SK-N-SH (cell line): ENCODE results near the gene NTN1. TPM values are rescaled to one million over a fixed set of nuclear protein-coding genes. Genes with fewer than 3 reads are reported as not detected.

Experiments used
- CTCF ChIA-PET: fragments of 300-600, 350-600 bp; formaldehyde crosslinking; extraction: SDS; loops from one replicate; lab custom pipeline; 2021; lab: Yijun Ruan, JAX
- POLR2A ChIA-PET: fragments of 350-600 bp; sonication (Branson Sonifier 250); formaldehyde crosslinking; extraction: SDS; loops from one replicate; lab custom pipeline; 2020; ENCODE audit warnings: antibody characterized with exemption, inconsistent platforms; lab: Yijun Ruan, JAX
- DNase-seq: peaks from one replicate; pipeline ENCODE4 v3.0.0; 2012
- H2AFZ ChIP-seq: fragments of 200-600 bp; sonication (generic); 2 replicates; pipeline ENCODE4 v1.8.1; 2016; ENCODE audit warnings: antibody characterized with exemption, mild to moderate bottlenecking, low read depth
- H3F3A ChIP-seq: fragments of 200-600 bp; sonication (generic); replicated peaks from 2 replicates; pipeline ENCODE3; 2016; ENCODE audit warnings: antibody characterized with exemption, mild to moderate bottlenecking; ENCODE audit not compliant: insufficient read depth
- H3K27ac ChIP-seq, 2 experiments: fragments of 200-500 bp in 1 of 2; fragments of 200-600 bp in 1 of 2; sonication (Bioruptor generic) in 1 of 2; sonication (generic), shearing (Covaris generic) in 1 of 2; 2 replicates each; pipeline versions ENCODE4 v1.5.1 to v1.6.1; 2014 to 2016; ENCODE audit warnings: low read depth in 2 of 2, inconsistent platforms in 1 of 2, low read length in 1 of 2, mild to moderate bottlenecking in 1 of 2, mixed read lengths in 1 of 2
- H3K27me3 ChIP-seq: fragments of 200-600 bp; sonication (generic), shearing (Covaris generic); 2 replicates; pipeline ENCODE4 v1.6.1; 2016; ENCODE audit warnings: mixed run types; ENCODE audit not compliant: insufficient read depth
- H3K36me3 ChIP-seq, 2 experiments: fragments of 200-500 bp in 1 of 2; fragments of 200-600 bp in 1 of 2; sonication (Bioruptor generic) in 1 of 2; sonication (generic) in 1 of 2; replicated peaks in 1 of 2; 2 replicates each; pipeline versions ENCODE3 to v1.5.1; 2014 to 2016; ENCODE audit warnings: low read length in 1 of 2, mild to moderate bottlenecking in 1 of 2; ENCODE audit not compliant: insufficient read depth in 2 of 2, control insufficient read depth in 1 of 2
- H3K4me1 ChIP-seq, 2 experiments: fragments of 200-500 bp in 1 of 2; fragments of 200-600 bp in 1 of 2; sonication (Bioruptor generic) in 1 of 2; sonication (generic), shearing (Covaris generic) in 1 of 2; 2 replicates each; pipeline versions ENCODE4 v1.5.1 to v1.6.1; 2014 to 2016; ENCODE audit warnings: low read depth in 1 of 2, low read length in 1 of 2, mixed run types in 1 of 2; ENCODE audit not compliant: insufficient read depth in 2 of 2, control insufficient read depth in 1 of 2
- H3K4me2 ChIP-seq: fragments of 200-600 bp; sonication (generic), shearing (Covaris generic); 2 replicates; pipeline ENCODE4 v1.6.1; 2017; ENCODE audit warnings: mixed run types
- H3K4me3 ChIP-seq, 2 experiments: fragments of 200-500 bp in 1 of 2; fragments of 200-600 bp in 1 of 2; sonication (Bioruptor generic) in 1 of 2; sonication (generic), shearing (Covaris generic) in 1 of 2; 2 replicates each; pipeline versions ENCODE4 v1.5.1 to v1.8.1; 2014 to 2016; ENCODE audit warnings: low read depth in 2 of 2, inconsistent platforms in 1 of 2, low read length in 1 of 2, mild to moderate bottlenecking in 1 of 2, mixed read lengths in 1 of 2, moderate library complexity in 1 of 2
- H3K79me2 ChIP-seq: fragments of 200-600 bp; sonication (generic); 2 replicates; pipeline ENCODE4 v1.8.1; 2017; ENCODE audit warnings: mild to moderate bottlenecking; ENCODE audit not compliant: insufficient read depth
- H3K9ac ChIP-seq: fragments of 200-600 bp; sonication (generic); 2 replicates; pipeline ENCODE4 v1.6.1; 2017; ENCODE audit warnings: mixed run types
- H3K9me2 ChIP-seq: fragments of 200-600 bp; sonication (generic); 2 replicates; pipeline ENCODE4 v1.6.1; 2017; ENCODE audit warnings: mixed run types
- H3K9me3 ChIP-seq: fragments of 200-600 bp; sonication (generic); 2 replicates; pipeline ENCODE4 v1.6.1; 2017; ENCODE audit warnings: mixed run types, mild to moderate bottlenecking, moderate library complexity
- H4K20me1 ChIP-seq: fragments of 200-600 bp; sonication (generic); 2 replicates; pipeline ENCODE4 v1.6.1; 2017; ENCODE audit warnings: mild to moderate bottlenecking, mixed run types; ENCODE audit not compliant: insufficient read depth
- CHD2 ChIP-seq: fragments of 150-350 bp; IDR thresholded peaks from 2 replicates; pipeline ENCODE4 v1.6.1; 2018; ENCODE audit warnings: low read length; ENCODE audit not compliant: partially characterized antibody
- PBX3 ChIP-seq: IDR thresholded peaks from 2 replicates; pipeline ENCODE4; 2012
- RCOR1 ChIP-seq: fragments of 150-350 bp; IDR thresholded peaks from 2 replicates; pipeline ENCODE4 v1.6.1; 2017; ENCODE audit warnings: antibody characterized with exemption, low read length
- TCF12 ChIP-seq: IDR thresholded peaks from 2 replicates; pipeline ENCODE4 v1.4.0; 2012
- USF2 ChIP-seq: fragments of 150-350 bp; IDR thresholded peaks from 2 replicates; pipeline ENCODE4 v1.6.1; 2017; ENCODE audit warnings: antibody characterized with exemption, low read length, low read depth, borderline replicate concordance
- ZBTB33 ChIP-seq: IDR thresholded peaks from 2 replicates; pipeline ENCODE4 v1.4.0; 2012; ENCODE audit warnings: low read depth, borderline replicate concordance
- WGBS: methylation state at CpG from one replicate; pipeline ENCODE4 v1.1.6; 2017; ENCODE audit warnings: low lambda C conversion rate; 5-methylcytosine and 5-hydroxymethylcytosine counted together
- polyA plus RNA-seq, 3 experiments: library from polyadenylated mRNA; depleted of rRNA; stranded (reverse); fragments of >200 nt; gene quantifications; 2 replicates each; pipeline ENCODE4 v1.2.3, GENCODE V29; 2012

The NTN1 gene
- polyA plus RNA-seq, 1 of the 3 experiments (the other 2 are of a cell fraction), result 0.05 TPM

- POLR2A ChIA-PET, result no interaction called here
- Histone ChIP-seq H3K36me3 (no peaks in the 10 kb centered on the region), H3K4me3 (no peak overlapping the region), H3K9me3 (no peaks in the 10 kb centered on the region), H4K20me1 (no peaks in the 10 kb centered on the region), H3F3A (no peaks in the 10 kb centered on the region), H3K4me1 (no peaks in the 10 kb centered on the region), H3K27me3 (no peaks in the 10 kb centered on the region), H3K9me2 (no peaks in the 10 kb centered on the region), H3K9ac (no peak overlapping the region), H3K4me2 (no peak overlapping the region), H3K79me2 (no peaks in the 10 kb centered on the region), H3K27ac (no peak overlapping the region), H2AFZ (no peak overlapping the region)
- no peak for DNase-seq
- CTCF ChIA-PET, result interaction anchor here (0.9 to 1.5 kb wide), 2 partner anchors 17 to 24 kb away, joined by 4 to 5 read pairs; no protein-coding TSS in a partner anchor
- no peak for TF ChIP-seq TCF12
- WGBS, result 88% methylated on average over 9 of the region's 9 CpGs
Observed at GRCh38 chr17:9266697-9267117, 245.4 kb downstream of the NTN1 start.

GRCh38 chr17:9268546-9268945, 247.2 kb downstream of the NTN1 start:
- no peaks in the 10 kb centered on the region for H3K4me1 ChIP-seq
- H4K20me1 ChIP-seq, result no peaks in the 10 kb centered on the region
- H3K27me3 ChIP-seq, result no peaks in the 10 kb centered on the region
- H3K36me3 ChIP-seq, result no peaks in the 10 kb centered on the region
- no peak for TF ChIP-seq ZBTB33
- TF ChIP-seq CHD2, result no peak
- no peak for TF ChIP-seq RCOR1
- no peak for TF ChIP-seq USF2
- TF ChIP-seq PBX3, result no peak
- no peaks in the 10 kb centered on the region for H3K79me2 ChIP-seq
- POLR2A ChIA-PET, result no interaction called here
- no peak overlapping the region for H3K27ac ChIP-seq
- H3K4me2 ChIP-seq, result no peak overlapping the region
- H3K9me2 ChIP-seq, result no peaks in the 10 kb centered on the region
- no peak overlapping the region for H2AFZ ChIP-seq
- H3K9ac ChIP-seq, result no peak overlapping the region
- 87% methylated on average over 4 of the region's 6 CpGs for WGBS
- H3K4me3 ChIP-seq, result no peak overlapping the region
- CTCF ChIA-PET, result no interaction called here
- DNase-seq, result no peak
- H3K9me3 ChIP-seq, result no peaks in the 10 kb centered on the region
- H3F3A ChIP-seq, result no peaks in the 10 kb centered on the region
